Measurements from ENCODE around the gene ARSA. TPM values are rescaled to one million over a fixed set of nuclear protein-coding genes. Genes with fewer than 3 reads are reported as not detected.
"Not testable (repeated sequence)": the region's sequence is repeated elsewhere in the genome, so short reads cannot be mapped to it uniquely, and the experiment has no call there.

The ARSA gene
- total RNA-seq, 4 donors from 2014 or later, result 37.0 to 51.3 (median 42.2) TPM

- H3K9me3 ChIP-seq, result no peaks in the 10 kb centered on the region
- H3K36me3 ChIP-seq, result no peaks in the 10 kb centered on the region
- peaks cover 17% of the 10 kb centered on the region for H3K4me1 ChIP-seq
- peaks cover 33% of the 10 kb centered on the region for H3K27me3 ChIP-seq
- no peak overlapping the region for H3K4me3 ChIP-seq
- no peak overlapping the region for H3K27ac ChIP-seq
- TF ChIP-seq EP300 (IDR thresholded peaks at IDR 0.05) (no peak), CTCF (IDR thresholded peaks at IDR 0.05) (no peak), POLR2AphosphoS5 (IDR thresholded peaks at IDR 0.05) (no peak), POLR2A (IDR thresholded peaks at IDR 0.05) (no peak)
- 94% methylated on average over 21 of the region's 26 CpGs for WGBS
- no peak for DNase-seq (ENCODE audit: low spot score in 2 of 2)
Measured at GRCh38 chr22:50611341-50612060, 16.5 kb downstream of the ARSA start.

- Histone ChIP-seq H3K9me3 (no peaks in the 10 kb centered on the region), H3K4me1 (peaks cover 17% of the 10 kb centered on the region), H3K4me3 (no peak overlapping the region), H3K36me3 (no peaks in the 10 kb centered on the region), H3K27ac (no peak overlapping the region), H3K27me3 (peaks cover 43% of the 10 kb centered on the region)
- TF ChIP-seq POLR2A (IDR thresholded peaks at IDR 0.05) (no peak), EP300 (IDR thresholded peaks at IDR 0.05) (no peak), POLR2AphosphoS5 (IDR thresholded peaks at IDR 0.05) (no peak), CTCF (IDR thresholded peaks at IDR 0.05) (no peak)
- no peak for DNase-seq (ENCODE audit: low spot score in 2 of 2)
- WGBS, result 83% methylated on average over 14 of the region's 17 CpGs
Measured at GRCh38 chr22:50610581-50610980, 17.4 kb downstream of the ARSA start.

GRCh38 chr22:50610041-50610451, 17.9 kb downstream of the ARSA start:
- no peaks in the 10 kb centered on the region for H3K36me3 ChIP-seq
- H3K27me3 ChIP-seq, result peaks cover 48% of the 10 kb centered on the region
- peaks cover 17% of the 10 kb centered on the region for H3K4me1 ChIP-seq
- H3K4me3 ChIP-seq, result no peak overlapping the region
- H3K9me3 ChIP-seq, result no peaks in the 10 kb centered on the region
- WGBS, result 84% methylated on average over 11 of the region's 11 CpGs
- no peak for TF ChIP-seq POLR2A (IDR thresholded peaks at IDR 0.05)
- TF ChIP-seq CTCF (IDR thresholded peaks at IDR 0.05), result no peak
- no peak for TF ChIP-seq EP300 (IDR thresholded peaks at IDR 0.05)
- TF ChIP-seq POLR2AphosphoS5 (IDR thresholded peaks at IDR 0.05), result no peak
- no peak overlapping the region for H3K27ac ChIP-seq
- DNase-seq (ENCODE audit: low spot score in 2 of 2), result no peak

- WGBS, result 91% methylated on average over 11 of the region's 12 CpGs
- Histone ChIP-seq H3K27me3 (peaks cover 52% of the 10 kb centered on the region), H3K4me1 (peaks cover 17% of the 10 kb centered on the region), H3K4me3 (no peak overlapping the region), H3K27ac (no peak overlapping the region), H3K36me3 (no peaks in the 10 kb centered on the region), H3K9me3 (no peaks in the 10 kb centered on the region)
- no peak for DNase-seq (ENCODE audit: low spot score in 2 of 2)
- no peak for TF ChIP-seq POLR2AphosphoS5 (IDR thresholded peaks at IDR 0.05)
- no peak for TF ChIP-seq CTCF (IDR thresholded peaks at IDR 0.05)
- no peak for TF ChIP-seq EP300 (IDR thresholded peaks at IDR 0.05)
- TF ChIP-seq POLR2A (IDR thresholded peaks at IDR 0.05), result no peak
Measured at GRCh38 chr22:50609599-50609998, 18.4 kb downstream of the ARSA start.

GRCh38 chr22:50608996-50609395, 19.0 kb downstream of the ARSA start:
- no peak for DNase-seq (ENCODE audit: low spot score in 2 of 2)
- no peaks in the 10 kb centered on the region for H3K9me3 ChIP-seq
- H3K27me3 ChIP-seq, result peaks cover 58% of the 10 kb centered on the region
- WGBS, result 92% methylated on average over 10 of the region's 10 CpGs
- H3K4me1 ChIP-seq, result peaks cover 19% of the 10 kb centered on the region
- H3K27ac ChIP-seq, result no peak overlapping the region
- TF ChIP-seq POLR2AphosphoS5 (IDR thresholded peaks at IDR 0.05) (no peak), CTCF (IDR thresholded peaks at IDR 0.05) (no peak), EP300 (IDR thresholded peaks at IDR 0.05) (no peak), POLR2A (IDR thresholded peaks at IDR 0.05) (no peak)
- no peak overlapping the region for H3K4me3 ChIP-seq
- H3K36me3 ChIP-seq, result no peaks in the 10 kb centered on the region

- not testable (repeated sequence) for H3K27ac ChIP-seq; DNase-seq (ENCODE audit: low spot score in 2 of 2); H3K36me3 ChIP-seq; H3K9me3 ChIP-seq; H3K4me3 ChIP-seq
- 87% methylated on average over 35 of the region's 39 CpGs for WGBS
- peaks cover 66% of the 10 kb centered on the region for H3K27me3 ChIP-seq
- peaks cover 13% of the 10 kb centered on the region for H3K4me1 ChIP-seq
Measured at GRCh38 chr22:50608058-50608840, 19.7 kb downstream of the ARSA start.
